ENCODE results near the gene GJC1.

GJC1 gene

DNA sequence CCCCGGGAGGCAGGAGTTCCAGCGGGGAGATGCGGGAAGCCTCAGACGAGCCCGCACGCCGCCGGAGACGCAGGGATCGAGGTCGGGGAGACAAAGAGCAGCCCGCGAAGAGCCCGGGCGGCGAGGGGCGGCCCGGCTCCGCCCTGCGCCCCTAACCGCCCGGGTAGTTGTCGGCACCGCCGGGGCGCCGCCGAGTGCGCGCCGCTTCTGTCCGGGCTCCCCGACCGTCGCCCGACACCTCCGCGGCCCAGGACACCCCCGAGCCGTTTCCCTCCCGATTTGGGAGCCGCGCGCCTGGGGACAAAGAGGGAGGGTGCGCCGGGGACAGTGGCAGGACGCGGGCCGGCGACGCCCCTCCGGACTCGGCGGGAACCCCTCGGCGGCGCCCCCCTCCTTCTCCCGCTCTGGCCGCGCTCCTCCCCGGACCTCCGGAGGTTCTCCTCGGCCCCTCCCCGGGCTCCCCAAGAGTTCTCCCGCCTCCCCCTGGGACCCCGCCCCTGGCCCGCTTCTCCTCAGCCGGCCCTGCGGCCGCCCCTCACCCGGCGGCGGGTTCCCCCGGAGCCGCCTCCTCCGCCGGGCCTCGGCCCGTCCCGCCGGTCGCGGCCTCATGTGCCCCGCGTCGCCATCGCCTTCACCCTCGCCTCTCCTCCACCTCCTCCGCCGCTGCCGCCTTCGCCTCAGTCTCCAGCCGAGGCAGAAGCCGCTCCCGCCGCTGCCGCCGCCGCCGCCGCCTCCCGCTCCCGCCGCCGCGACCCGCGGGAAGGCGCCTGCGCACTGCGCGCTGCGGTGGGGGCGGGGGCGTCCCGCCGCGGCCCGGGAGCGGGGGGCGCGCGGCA is at the start of gene GJC1:
TSS of gene GJC1 (minus strand) at position 765 of the 836 bp plus-strand sequence. CDS start 24,470 bp downstream, outside the sequence.
- peak in 1 of 3 donors; percentile 25 for DNase-seq (ENCODE audit: low read depth in 2 of 3, low spot score in 1 of 3)

DNA sequence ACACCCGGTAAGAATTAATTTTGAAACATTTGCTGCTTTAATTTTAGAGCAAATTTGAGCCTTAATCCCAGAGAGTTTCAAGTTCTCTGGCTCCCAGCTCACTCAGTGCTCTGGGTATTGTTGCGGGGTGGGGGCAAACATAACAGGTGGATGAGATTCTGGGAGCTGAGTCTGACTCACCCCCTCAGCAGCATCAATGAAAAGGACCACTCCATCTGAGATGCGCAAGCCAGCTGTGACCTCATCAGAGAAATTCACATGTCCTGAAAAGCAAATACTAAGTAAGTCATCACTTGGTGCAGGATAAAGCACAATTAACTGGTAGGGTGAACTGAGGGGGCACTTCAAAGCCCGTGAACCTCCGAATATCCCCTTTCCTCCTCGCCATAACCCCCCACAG is 49.3 kb upstream of the GJC1 start:
- DNase-seq (ENCODE audit: low read depth in 2 of 3, low spot score in 1 of 3) = no peak

GRCh38 chr17:44878627-44879221 is 48.6 kb upstream of the GJC1 start:
- peak in 1 of 3 donors; percentile 14 for DNase-seq (ENCODE audit: low read depth in 2 of 3, low spot score in 1 of 3)

DNA sequence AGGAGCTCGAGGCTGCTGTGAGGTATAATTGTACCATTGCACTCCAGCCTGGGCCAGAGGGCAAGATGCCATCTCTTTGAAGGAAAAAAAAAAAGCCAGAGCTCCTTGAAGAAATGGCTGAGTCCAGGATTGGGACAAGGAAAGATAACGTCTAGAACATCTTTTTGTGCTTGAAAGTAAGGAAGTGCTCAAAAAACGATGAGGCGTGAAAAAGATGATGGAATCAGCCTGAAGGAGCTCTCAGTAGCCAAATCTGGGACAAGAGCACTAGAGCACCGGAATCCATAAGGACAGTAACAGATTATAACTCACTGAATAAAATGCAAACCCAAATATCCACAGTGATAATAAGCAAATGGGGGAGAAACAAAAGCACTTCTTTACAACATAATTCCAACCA is 47.0 kb upstream of the GJC1 start:
- DNase-seq (ENCODE audit: low read depth in 2 of 3, low spot score in 1 of 3) = no peak

GRCh38 chr17:44875761-44876160 is 45.7 kb upstream of the GJC1 start:
- DNase-seq (ENCODE audit: low read depth in 2 of 3, low spot score in 1 of 3) = no peak

- DNase-seq (ENCODE audit: low read depth in 2 of 3, low spot score in 1 of 3) = no peak
These were observed 42.2 kb upstream of the GJC1 start for GRCh38 chr17:44872131-44872768.

DNA sequence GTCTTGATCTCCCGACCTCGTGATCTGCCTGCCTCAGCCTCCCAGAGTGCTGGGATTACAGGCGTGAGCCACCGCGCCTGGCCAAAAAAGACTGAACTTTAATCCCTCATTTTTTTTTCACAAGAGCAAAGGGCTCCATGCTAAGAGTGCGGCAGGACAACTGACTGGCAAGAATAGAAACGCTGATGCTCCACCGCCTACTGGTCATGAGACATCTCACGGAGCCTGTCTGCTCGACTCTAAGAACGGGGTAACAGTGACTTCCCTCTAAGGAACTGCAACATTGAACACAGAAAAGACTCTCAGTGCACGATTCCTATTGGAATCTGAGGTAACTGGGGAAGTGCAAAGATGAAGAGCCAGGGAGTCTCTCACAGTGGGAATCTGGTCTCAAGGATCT is 41.5 kb upstream of the GJC1 start:
- no peak for DNase-seq (ENCODE audit: low read depth in 2 of 3, low spot score in 1 of 3)

DNA sequence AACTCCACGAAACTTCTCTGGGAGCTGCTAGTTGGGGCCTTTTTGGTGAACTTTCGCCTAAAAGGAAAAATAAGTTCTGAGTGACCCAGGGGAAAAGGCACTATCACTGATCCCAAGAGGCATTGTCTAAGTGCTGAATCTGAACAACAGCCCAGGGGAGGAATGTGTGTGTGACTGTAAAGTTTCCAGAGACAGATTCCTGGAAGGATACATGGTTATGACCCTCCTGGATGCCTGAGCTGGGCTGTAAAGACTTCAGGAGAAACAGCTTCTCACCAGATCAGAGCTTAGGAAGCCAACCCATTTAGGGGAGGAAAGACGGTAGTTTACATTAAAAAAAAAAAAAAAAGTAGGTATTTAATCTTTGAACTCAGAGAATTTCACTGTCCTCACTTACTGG is 37.8 kb upstream of the GJC1 start:
- no peak for DNase-seq (ENCODE audit: low read depth in 2 of 3, low spot score in 1 of 3)

DNA sequence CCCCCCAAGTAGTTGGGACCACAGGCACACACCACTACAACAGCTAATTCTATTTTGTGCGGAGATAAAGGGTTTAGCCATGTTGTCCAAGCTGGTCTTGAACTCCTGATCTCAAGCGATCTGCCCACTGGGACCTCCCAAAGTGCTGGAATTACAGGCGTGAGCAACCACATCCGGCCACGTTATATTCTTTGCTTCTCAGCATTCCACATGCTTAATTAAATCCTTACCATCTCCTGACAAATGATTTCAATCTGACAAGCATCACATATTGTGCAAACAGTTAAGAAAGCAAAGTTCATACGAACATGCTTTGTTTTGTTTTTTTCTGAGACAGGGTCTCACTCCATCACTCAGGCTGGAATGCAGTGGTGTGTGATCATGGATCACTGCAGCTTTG is 35.8 kb upstream of the GJC1 start:
- DNase-seq (ENCODE audit: low read depth in 2 of 3, low spot score in 1 of 3) = no peak

GRCh38 chr17:44865231-44865660 is 35.2 kb upstream of the GJC1 start:
- DNase-seq (ENCODE audit: low read depth in 2 of 3, low spot score in 1 of 3) = peak; percentile 37 to 75 (median 51)

- DNase-seq (ENCODE audit: low read depth in 2 of 3, low spot score in 1 of 3) = no peak
These were observed 34.7 kb upstream of the GJC1 start for GRCh38 chr17:44864831-44865230.

GRCh38 chr17:44863061-44863918 is 33.2 kb upstream of the GJC1 start:
- DNase-seq (ENCODE audit: low read depth in 2 of 3, low spot score in 1 of 3) = no peak

DNA sequence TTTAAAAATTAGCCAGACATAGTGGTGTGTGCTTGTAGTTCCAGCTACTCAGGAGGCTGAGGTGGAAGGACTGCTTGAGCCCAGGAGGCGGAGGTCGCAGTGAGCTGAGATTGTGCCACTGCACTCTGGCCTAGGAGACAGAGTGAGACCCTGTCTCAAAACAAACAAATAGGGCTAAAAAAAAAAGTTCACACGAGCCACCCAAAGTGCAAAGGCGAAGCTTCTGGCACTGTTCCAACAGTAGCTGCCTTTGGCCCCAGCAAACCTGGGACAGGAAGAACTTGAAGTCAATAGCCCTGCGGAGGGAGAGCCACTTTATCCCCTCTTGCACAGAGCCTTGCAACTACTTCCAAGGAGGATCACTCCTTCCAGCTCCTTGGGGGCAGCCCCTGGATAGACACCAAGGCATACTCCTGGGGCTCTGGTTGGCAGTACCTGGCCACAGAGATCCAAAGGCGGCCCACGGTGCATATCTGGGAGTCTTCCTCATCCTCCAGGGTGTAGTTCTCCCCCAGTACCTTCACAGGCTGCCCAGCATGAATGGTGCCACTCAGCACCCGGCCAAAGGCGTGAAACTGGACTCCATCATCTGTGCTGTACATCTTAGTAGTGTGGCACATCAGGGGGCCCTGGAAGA is 32.3 kb upstream of the GJC1 start:
- no peak for DNase-seq (ENCODE audit: low read depth in 2 of 3, low spot score in 1 of 3)

- no peak for DNase-seq (ENCODE audit: low read depth in 2 of 3, low spot score in 1 of 3)
These were observed 29.6 kb upstream of the GJC1 start for GRCh38 chr17:44859701-44860100.

GRCh38 chr17:44854192-44854591 is 24.1 kb upstream of the GJC1 start:
- no peak for DNase-seq (ENCODE audit: low read depth in 2 of 3, low spot score in 1 of 3)

DNA sequence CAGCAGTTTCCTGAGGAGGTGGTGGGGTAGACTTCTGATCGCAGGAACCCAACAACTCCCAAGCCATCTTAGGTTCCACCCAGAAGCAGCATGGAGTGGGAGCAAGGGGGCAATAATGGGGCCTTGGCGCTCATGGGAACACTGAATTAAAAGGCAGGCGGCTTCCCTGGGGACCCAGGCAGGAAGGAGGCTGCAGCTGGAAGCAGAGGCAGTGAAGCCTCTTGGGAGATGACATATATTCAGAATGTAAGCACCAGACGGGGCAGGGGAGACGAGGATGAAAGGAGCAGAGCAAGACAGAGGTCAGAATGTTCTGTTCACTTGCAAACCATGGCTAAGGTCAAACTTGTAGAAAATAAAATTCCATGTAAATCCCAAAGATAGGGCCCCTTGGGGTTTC is 20.5 kb upstream of the GJC1 start:
- DNase-seq (ENCODE audit: low read depth in 2 of 3, low spot score in 1 of 3) = no peak

GRCh38 chr17:44850025-44850424 is 19.9 kb upstream of the GJC1 start:
- DNase-seq (ENCODE audit: low read depth in 2 of 3, low spot score in 1 of 3) = no peak

DNA sequence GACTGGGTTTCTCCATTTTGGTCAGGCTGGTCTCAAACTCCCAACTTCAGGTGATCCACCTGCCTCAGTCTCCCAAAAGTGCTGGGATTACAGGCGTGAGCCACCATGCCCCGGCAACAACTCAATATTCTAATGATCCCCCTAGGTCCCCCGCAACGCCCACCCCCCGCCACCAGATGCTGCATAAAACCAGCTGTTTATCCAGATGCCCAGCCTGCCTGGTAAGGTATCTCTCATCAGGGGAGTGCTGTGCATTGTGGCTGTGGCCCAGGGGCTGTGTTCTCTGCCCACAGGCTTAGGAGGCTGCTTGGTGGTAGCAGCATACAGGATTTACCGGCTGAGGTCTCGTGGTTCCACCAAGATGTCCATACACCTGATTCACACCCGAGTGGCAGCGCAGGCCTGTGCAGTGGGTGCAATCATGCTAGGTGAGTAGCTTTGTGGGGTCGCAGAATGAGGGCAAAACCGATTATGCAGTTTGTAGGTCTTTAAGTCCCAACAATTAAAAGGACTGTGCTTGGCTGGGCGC is 18.9 kb upstream of the GJC1 start:
- no peak for DNase-seq (ENCODE audit: low read depth in 2 of 3, low spot score in 1 of 3)

GRCh38 chr17:44848257-44848795 is 18.2 kb upstream of the GJC1 start:
- no peak for DNase-seq (ENCODE audit: low read depth in 2 of 3, low spot score in 1 of 3)

GRCh38 chr17:44847586-44847985 is 17.5 kb upstream of the GJC1 start, which contains the start of gene HIGD1B:
TSS of gene HIGD1B (plus strand) at chr17:44847883. CDS start at chr17:44848153, 270 bp downstream.
- no peak for DNase-seq (ENCODE audit: low read depth in 2 of 3, low spot score in 1 of 3)
